Measurements from ENCODE around the gene HSD17B14. TPM values are rescaled to one million over a fixed set of nuclear protein-coding genes. Genes with fewer than 3 reads are reported as not detected.
"Not testable (repeated sequence)": the region's sequence is repeated elsewhere in the genome, so short reads cannot be mapped to it uniquely, and the experiment has no call there.

Gene HSD17B14
- total RNA-seq, 1 experiment from 2014 or later, result 11.2 TPM

GRCh38 chr19:48765816-48766215 is 70.5 kb downstream of the HSD17B14 start:
- WGBS (ENCODE audit: extremely low coverage, insufficient read length, low lambda C conversion rate), result no CpG with 5 or more reads among the region's 5 CpGs
- H4K8ac ChIP-seq (replicated peaks; ENCODE audit: insufficient read length, low read depth, low read length); H3K4me1 ChIP-seq (ENCODE audit: insufficient read depth, low read length); H2BK120ac ChIP-seq (ENCODE audit: low read depth, low read length, poor library complexity, severe bottlenecking); DNase-seq; H3K9ac ChIP-seq (ENCODE audit: extremely low read depth, insufficient read length, low read length); H3K9me3 ChIP-seq (ENCODE audit: control insufficient read depth, low read depth, low read length); H3K27me3 ChIP-seq (ENCODE audit: insufficient read depth, low read length); H3K23ac ChIP-seq (ENCODE audit: insufficient read length, low read depth, low read length); H3K56ac ChIP-seq (ENCODE audit: insufficient read length, low read depth, low read length); H3K9me3 Mint-ChIP-seq; H4K91ac ChIP-seq (ENCODE audit: insufficient read length, low read depth, low read length); H3K18ac ChIP-seq (ENCODE audit: insufficient read length, low read depth, low read length); H2BK5ac ChIP-seq (ENCODE audit: insufficient read length, low read length); H3K14ac ChIP-seq (ENCODE audit: insufficient read depth, low read length); H4K20me1 ChIP-seq (ENCODE audit: control insufficient read depth, insufficient read depth, insufficient read length); H3K36me3 Mint-ChIP-seq (ENCODE audit: insufficient read depth in 1 of 3, low read depth in 3 of 3); H3K27ac Mint-ChIP-seq; H3T11ph ChIP-seq (ENCODE audit: low read length); H2BK20ac ChIP-seq (ENCODE audit: low read depth, low read length, poor library complexity, severe bottlenecking); H2AFZ ChIP-seq (ENCODE audit: low read length); H3K27ac ChIP-seq (ENCODE audit: insufficient read length, low read depth, low read length); H3K23me2 ChIP-seq (ENCODE audit: insufficient read length, low read depth, low read length, poor library complexity, severe bottlenecking); H2AK5ac ChIP-seq (ENCODE audit: insufficient read length, low read length); H3K4ac ChIP-seq (ENCODE audit: low read depth, low read length); H3K4me2 ChIP-seq (ENCODE audit: insufficient read depth, insufficient read length, low read length); H3K4me3 Mint-ChIP-seq; H2BK15ac ChIP-seq (ENCODE audit: low read depth, low read length); H2BK12ac ChIP-seq (ENCODE audit: insufficient read length, low read depth, low read length); H3K79me2 ChIP-seq (ENCODE audit: insufficient read depth, low read length); H4K5ac ChIP-seq (ENCODE audit: insufficient read length, low read depth, low read length); H3K79me1 ChIP-seq (ENCODE audit: insufficient read depth, low read depth, low read length, poor library complexity, severe bottlenecking): not testable (repeated sequence)
- Mint-ChIP-seq H3K27me3 (ENCODE audit: low read depth) (peaks cover 33% of the 10 kb centered on the region), H3K4me1 (peaks cover 10 to 15% of the 10 kb centered on the region in 2 experiments)

Other genes starting within 250 kb of the HSD17B14 start
- gene SPACA4, start 229.7 kb downstream of the HSD17B14 start, total RNA-seq (2021), result not detected in 2 replicates
- gene FAM83E, start 221.4 kb downstream of the HSD17B14 start, total RNA-seq (2021), result 9.2 and 9.5 TPM in 2 replicates
- gene RPL18, start 217.3 kb downstream of the HSD17B14 start, total RNA-seq (2021), result 1,855 and 1,874 TPM in 2 replicates
- 55.0 and 57.2 TPM in 2 replicates for gene SPHK2, start 217.0 kb downstream of the HSD17B14 start, total RNA-seq (2021)
- 11.4 and 12.6 TPM in 2 replicates for gene DBP, start 199.1 kb downstream of the HSD17B14 start, total RNA-seq (2021)
- gene CA11, start 190.3 kb downstream of the HSD17B14 start, total RNA-seq (2021), result 102 and 107 TPM in 2 replicates
- gene NTN5, start 163.5 kb downstream of the HSD17B14 start, total RNA-seq (2021), result 0.33 and 0.55 TPM in 2 replicates
- 11.4 and 13.2 TPM in 2 replicates for gene FUT2, start 140.5 kb downstream of the HSD17B14 start, total RNA-seq (2021)
- gene MAMSTR, start 116.8 kb downstream of the HSD17B14 start, total RNA-seq (2021), result 1.4 and 1.6 TPM in 2 replicates
- gene RASIP1, start 95.9 kb downstream of the HSD17B14 start, total RNA-seq (2021), result 2.4 and 2.8 TPM in 2 replicates
- gene IZUMO1, start 89.6 kb downstream of the HSD17B14 start, total RNA-seq (2021), result 2.6 and 3.7 TPM in 2 replicates
- 15.9 and 16.1 TPM in 2 replicates for gene FUT1, start 83.8 kb downstream of the HSD17B14 start, total RNA-seq (2021)
- 0.55 and 0.90 TPM in 2 replicates for gene FGF21, start 81.0 kb downstream of the HSD17B14 start, total RNA-seq (2021)
- gene BCAT2, start 25.5 kb downstream of the HSD17B14 start, total RNA-seq (2021), result 30.6 and 32.7 TPM in 2 replicates
- gene PLEKHA4, start 32.1 kb upstream of the HSD17B14 start, total RNA-seq (2021), result 14.3 and 15.3 TPM in 2 replicates
- gene PPP1R15A, start 35.9 kb upstream of the HSD17B14 start, total RNA-seq (2021), result 17.2 and 17.5 TPM in 2 replicates
- 0.94 and 1.0 TPM in 2 replicates for gene TULP2, start 62.3 kb upstream of the HSD17B14 start, total RNA-seq (2021)
- 125 and 131 TPM in 2 replicates for gene NUCB1, start 63.8 kb upstream of the HSD17B14 start, total RNA-seq (2021)
- 1.4 and 2.0 TPM in 2 replicates for gene DHDH, start 97.2 kb upstream of the HSD17B14 start, total RNA-seq (2021)
- gene BAX, start 118.4 kb upstream of the HSD17B14 start, total RNA-seq (2021), result 310 and 315 TPM in 2 replicates
- 1,244 and 1,245 TPM in 2 replicates for gene FTL, start 128.8 kb upstream of the HSD17B14 start, total RNA-seq (2021)
- gene GYS1, start 156.8 kb upstream of the HSD17B14 start, total RNA-seq (2021), result 44.3 and 45.6 TPM in 2 replicates
- gene RUVBL2, start 157.4 kb upstream of the HSD17B14 start, total RNA-seq (2021), result 130 and 134 TPM in 2 replicates
- not detected in 2 replicates for gene LHB, start 180.6 kb upstream of the HSD17B14 start, total RNA-seq (2021)
- gene CGB3, start 187.8 kb upstream of the HSD17B14 start, total RNA-seq (2021), result 0.46 TPM in 1 of 2 replicates, not detected in the other
- 0.55 and 0.77 TPM in 2 replicates for gene CGB2, start 195.4 kb upstream of the HSD17B14 start, total RNA-seq (2021)
- not detected in 2 replicates for gene CGB1, start 200.4 kb upstream of the HSD17B14 start, total RNA-seq (2021)
- not detected in 2 replicates for gene CGB5, start 207.4 kb upstream of the HSD17B14 start, total RNA-seq (2021)
- 0.39 TPM in 1 of 2 replicates, not detected in the other for gene CGB8, start 212.6 kb upstream of the HSD17B14 start, total RNA-seq (2021)
- 1.2 TPM in 2 replicates for gene CGB7, start 221.3 kb upstream of the HSD17B14 start, total RNA-seq (2021)
- 2.1 and 2.3 TPM in 2 replicates for gene NTF4, start 228.3 kb upstream of the HSD17B14 start, total RNA-seq (2021)
- gene KCNA7, start 236.2 kb upstream of the HSD17B14 start, total RNA-seq (2021), result 0.04 TPM in 2 replicates
- 292 and 295 TPM in 2 replicates for gene SNRNP70, start 249.0 kb upstream of the HSD17B14 start, total RNA-seq (2021)

All from H9 (cell line).